Measurements from ENCODE around the gene LAMP5. TPM values are rescaled to one million over a fixed set of nuclear protein-coding genes. Genes with fewer than 3 reads are reported as not detected.

Gene LAMP5
- total and polyA plus RNA-seq, 9 of the 15 experiments (the other 6 are each of a cell fraction or from before 2014, with no cell fraction given), result not detected

- TF ChIP-seq LEF1 (IDR thresholded peaks at IDR 0.05) (no peak), SP1 (CRISPR knock-in tag; IDR thresholded peaks at IDR 0.05) (no peak)
Observed at GRCh38 chr20:9578594-9578993, 64.2 kb downstream of the LAMP5 start (continued).

Measured in K562 (cell line).